Fibroblast of skin of left quadriceps (primary cell): Measurements from ENCODE around the gene ARID1B.

Source experiments
- DNase-seq, 2 experiments: peaks; one replicate each; pipeline ENCODE4 v3.0.0-alpha.2; 2013; ENCODE audit warnings: low read depth in 2 of 2

Gene ARID1B

DNA sequence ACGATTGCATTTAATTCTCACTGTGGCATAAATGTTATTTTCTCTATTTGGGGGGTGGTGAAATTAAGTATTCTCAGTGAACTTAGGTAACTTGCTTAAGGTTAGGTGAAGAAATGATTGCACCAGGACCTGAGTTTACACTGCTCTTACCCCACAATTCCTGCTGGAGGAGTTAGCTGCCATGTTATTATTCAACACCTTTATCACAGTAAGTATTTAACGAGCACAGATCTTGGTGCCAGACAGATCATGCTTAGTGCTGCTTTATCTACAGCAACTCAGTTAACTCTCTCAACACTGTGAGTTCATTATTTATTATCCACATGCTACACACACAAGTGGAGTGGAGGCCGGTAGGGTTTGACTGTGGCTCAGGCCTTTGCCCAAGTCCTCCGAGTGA lies 296.4 kb downstream of the ARID1B start:
- DNase-seq = no peak

DNA sequence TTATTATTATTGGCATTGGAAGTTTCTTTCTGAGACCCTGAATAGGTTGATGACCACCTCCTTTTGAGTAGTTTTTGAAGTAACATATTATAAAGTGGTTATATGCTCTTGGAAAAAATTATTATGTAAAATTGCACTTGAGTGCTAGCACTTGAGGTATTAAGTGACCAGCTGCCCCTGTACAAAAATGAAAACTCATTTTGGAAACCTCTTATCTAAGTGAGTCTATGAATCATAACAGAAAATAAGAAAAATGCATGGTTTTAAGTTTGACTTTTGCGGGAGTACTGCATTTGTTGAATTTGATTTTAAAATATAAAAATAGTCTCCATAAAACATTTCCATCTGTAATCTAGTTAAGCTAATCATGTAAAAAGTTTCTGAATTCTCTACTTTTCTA lies 297.8 kb downstream of the ARID1B start:
- DNase-seq = no peak

DNA sequence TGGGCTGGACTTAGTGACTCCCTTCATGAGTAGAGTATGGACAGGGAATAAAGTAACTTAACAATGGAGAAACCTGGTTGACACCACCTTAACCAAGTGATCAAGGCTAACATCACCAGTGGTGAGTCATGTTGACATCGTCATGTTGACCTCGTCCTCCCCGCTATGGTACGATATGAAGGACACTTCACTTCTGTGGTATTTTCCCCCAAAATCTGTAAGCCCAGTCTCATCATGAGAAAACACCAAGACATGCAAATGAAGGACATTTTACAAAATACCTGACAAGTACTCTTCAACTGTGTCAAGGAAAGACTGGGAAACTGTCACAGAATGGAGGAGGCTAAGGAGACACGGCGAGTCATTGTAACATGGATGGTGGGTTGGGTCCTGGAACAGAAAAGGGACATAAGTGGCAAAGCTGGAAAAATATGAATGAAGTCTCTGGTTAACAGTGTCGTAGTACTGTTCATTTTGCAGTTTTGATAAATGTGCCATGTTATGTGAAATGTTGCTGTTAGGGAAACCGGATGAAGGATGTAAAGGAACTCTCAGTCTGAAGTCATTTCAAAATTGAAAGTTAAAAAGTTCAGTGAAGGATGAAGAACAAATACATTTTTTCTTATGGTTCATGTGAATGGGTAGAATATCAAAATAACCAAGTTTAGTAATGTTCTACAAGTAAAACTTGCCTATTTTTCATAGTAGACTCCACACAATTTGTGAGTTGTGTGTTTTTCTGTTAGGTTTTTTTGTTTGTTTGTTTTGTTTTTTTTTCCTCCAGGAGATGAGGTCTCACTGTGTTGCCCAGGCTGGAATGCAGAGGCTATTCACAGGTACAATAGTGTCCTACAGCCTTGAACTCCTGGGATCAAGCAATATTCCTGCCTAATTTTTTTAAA lies 298.6 kb downstream of the ARID1B start:
- DNase-seq = no peak

DNA sequence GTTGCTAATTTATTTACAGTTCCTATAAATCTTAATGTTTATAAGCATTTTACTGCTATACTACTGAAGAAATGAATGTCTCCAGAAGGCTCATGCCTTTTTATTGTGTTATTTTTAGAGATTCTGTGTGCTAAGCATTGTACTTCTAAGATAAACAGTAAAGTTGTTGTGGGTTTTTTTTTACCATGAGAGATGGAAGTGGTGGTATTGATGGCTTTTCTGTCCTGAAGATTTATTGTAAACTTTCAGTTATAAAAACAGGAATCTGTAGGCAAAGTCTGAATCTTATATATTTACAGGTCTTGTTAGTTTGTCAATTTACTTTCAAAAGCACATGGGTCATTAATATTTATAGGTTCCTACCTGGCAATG lies 299.3 kb downstream of the ARID1B start:
- DNase-seq = no peak

DNA sequence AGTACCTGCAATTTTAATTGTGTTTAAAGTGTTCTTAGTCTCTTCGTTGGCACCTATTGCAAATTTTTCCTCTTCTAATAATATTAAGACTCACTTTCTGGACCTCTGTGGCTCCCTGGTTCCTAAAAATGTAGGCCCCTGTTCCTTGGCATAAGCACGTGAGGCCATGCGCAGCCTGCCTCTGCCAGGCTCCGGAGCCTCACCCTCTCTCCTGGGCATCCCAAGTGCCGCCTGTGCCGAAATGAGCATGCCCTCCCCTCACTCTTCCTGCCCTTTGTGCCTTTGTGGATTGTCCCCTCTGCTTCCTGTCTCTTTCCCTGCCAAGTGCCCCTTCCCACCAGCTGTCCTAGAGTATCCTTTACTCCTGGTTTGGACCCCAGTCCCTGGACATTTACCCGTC lies 300.1 kb downstream of the ARID1B start:
- no peak for DNase-seq

DNA sequence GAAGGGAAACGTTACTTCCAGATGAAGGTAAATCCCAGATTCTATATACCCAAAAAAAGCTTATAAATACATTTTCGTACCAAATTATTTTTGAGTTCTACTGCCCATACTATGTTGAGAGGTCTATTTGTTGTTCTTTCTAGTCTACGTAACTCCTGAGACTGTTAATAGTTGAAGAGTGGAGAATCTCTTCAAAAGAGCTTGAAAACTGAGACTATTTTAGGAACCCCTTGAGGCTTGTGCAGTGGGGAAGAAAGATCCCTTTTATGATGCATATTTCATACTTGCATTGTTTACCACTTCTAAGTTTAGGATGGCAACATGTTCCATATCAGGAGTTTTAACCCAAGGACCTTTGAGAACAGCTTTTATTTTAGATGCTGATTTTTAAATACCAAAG lies 301.1 kb downstream of the ARID1B start:
- no peak for DNase-seq

DNA sequence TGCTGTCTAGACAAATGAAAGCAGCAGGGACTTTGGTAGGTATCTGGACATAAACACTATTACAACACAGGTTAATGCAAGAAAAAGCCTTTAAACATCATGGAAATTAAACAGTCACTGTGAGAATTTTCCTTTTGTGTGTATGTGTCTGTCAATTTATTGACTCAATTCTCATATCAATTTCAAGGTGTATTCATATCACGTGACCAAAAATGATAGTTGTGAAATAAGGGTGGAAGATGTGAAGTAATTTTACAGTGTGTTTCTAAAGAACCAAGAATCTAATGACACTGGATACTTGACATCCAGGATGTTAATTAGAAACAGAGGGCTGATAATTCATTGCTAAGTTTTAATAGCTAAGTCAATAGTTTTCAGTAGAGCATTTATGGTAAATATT lies 302.1 kb downstream of the ARID1B start:
- DNase-seq = peak in 1 of 2 experiments; percentile 16

DNA sequence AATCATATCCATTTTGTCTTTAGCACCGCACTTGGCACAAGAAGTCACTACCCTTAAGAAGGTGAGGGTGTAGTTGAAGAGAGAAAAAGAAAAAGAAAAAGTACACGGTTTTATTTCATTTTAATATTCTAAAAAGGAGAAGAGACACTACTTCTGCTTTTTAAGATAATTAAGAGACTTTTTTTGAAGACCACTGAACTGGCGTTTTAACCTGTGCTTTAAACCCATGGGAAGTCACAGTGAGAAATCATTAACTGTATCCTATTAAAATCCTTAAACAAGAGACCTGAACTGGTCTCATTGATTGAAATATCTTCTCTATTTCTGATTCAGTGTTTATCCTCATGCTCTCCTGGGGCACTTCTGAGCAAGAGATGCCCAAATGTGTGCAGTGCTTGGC lies 302.6 kb downstream of the ARID1B start:
- DNase-seq = no peak

DNA sequence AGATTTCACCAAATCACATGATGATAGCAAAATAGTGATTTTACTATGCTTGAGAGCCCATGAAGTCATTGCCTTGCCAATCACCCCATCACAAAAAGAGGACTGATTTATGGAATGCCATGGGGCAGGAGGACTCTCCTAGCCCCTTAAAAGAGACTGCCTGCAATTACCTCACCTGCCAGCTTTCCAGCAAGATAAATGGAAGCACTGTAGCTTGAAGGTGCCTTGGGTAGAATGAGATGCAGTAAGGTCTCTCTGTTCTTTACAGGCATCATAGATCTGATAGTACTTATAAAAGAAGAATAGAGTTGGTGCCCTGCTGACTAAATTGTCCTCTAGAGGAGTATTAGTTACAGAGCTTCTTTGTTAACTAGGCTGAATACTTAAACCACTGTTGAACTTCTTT lies 303.8 kb downstream of the ARID1B start:
- DNase-seq = no peak

DNA sequence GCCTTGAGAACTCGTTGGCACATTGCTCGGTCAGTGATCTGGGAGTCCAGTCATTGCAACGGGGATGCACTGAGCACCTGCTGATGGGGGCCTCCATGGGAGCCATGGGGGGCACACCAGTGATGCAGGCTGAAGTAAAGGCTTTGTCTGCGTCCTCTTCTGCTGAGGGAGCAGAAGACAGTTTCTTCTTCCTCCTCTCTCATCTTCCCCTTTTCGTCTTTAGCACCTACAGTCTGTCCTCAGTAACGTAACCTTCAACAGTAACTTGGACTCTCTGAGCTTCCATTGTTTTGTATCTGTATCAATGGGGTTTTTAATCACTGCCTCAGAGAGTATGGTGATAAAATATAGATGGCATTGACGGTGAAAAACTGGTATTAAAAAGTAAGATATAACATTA lies 306.2 kb downstream of the ARID1B start:
- no peak for DNase-seq

DNA sequence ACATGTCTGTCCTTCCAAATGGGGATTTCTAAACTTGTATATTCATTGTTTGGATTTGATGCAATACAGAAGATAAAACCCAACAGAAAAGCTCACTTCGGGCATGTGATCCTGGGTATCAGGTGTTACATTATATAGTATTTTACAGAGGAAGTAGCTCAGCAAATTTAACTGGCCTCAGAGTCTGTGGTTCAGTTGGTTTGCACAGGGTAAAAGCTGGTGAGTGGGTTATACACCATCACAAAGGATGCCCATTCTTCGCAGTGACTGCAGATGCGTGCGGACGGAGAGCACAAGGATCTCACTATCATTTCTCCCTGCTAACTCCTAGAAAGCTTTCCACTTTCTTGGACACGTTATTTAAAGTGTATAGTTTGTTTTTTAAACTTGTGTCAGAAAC lies 309.5 kb downstream of the ARID1B start:
- DNase-seq = no peak

DNA sequence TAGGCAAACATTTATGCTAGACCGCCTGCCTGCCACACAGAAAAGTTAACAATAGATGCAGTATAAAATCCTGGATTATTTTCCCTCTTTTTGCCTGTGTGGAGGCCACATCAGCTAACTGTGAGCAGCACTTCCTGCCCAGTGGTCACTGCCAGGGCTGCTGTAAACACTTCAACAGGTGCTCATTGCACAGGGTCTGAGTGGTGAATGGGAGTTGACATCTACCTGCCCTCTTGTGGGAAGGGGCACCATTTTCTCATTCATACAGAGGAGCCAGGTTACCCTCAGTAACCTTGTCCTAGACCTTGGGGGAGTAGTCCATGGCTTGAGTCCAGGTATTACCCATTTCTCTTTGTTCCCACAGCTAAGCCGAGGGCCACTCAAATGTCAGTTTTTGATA lies 310.8 kb downstream of the ARID1B start:
- DNase-seq = no peak

DNA sequence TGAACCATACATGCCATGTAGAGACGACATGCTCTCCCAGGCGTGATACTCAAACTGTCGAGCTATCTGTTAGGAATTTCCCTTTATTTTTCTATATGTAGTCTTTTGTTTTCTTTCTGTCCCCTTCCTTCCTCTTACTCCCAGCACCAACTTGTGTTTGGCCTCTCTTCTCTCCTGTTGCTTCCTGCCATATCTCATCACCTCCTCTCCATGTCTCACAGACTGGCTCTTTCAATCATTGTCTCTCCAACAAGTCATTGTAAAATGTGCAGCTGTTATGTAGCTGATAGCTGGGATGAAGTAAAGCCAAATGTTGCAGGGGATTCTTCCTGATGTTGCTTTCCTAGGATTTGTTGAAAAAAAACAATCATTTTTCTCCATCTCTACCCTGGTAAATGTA lies 311.7 kb downstream of the ARID1B start:
- no peak for DNase-seq

DNA sequence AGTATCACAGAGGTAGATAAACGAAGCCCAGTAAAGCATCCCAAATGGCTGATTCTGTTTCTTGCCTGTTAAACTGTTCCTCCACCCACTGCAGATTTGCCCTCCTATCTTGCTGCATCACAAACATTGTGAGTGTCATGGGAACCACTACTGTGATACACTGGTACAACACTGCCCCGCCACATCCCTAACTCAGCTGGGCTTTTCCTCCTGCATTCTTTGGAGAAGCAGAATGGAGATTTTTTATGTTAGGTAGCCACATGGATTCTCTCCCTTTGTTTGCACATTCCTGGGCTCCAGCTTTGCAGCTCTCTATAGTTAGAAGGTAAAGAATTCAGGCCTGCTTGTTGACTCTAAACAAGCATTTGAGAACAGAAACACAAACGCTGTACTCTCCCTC lies 312.1 kb downstream of the ARID1B start:
- DNase-seq = peak; percentile 47 to 50

DNA sequence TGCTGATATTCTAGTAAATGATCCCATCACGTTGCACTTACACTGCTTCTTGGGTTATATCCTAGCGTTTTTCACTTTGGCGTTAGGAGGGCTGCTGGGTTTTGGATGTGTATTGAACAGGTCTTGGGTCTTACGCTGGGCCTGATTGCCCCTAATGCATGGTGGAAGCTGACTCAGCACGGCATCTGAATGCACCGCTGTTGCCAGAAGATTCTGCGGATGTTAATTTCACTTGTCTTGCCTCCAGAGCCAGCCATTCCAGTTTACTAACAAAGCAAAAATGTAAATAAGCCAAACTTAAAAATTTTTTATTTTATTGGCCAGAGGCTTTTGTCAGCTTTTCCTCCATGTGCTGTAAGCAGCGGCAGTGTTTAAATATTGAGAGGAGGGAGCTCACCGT lies 312.7 kb downstream of the ARID1B start:
- no peak for DNase-seq

DNA sequence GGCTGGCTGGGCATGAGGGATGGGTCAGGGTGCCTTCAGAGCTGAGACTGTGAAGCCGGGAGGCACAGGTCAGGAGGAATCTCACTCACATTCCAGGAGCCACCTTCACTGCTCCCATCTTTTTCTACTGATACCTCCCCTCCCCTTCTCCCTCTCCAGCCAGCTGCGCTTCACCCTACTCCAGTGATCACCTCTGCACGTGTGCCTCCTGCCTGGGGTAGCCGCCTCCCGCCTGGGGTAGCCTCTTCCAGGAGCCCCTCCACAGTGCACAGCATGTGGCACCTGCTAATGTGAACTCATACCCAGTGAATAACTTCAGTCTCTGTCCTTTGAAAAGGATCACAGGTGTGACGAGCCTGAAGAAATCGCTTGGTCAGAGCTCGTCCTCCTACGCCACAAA lies 313.6 kb downstream of the ARID1B start:
- DNase-seq = no peak

DNA sequence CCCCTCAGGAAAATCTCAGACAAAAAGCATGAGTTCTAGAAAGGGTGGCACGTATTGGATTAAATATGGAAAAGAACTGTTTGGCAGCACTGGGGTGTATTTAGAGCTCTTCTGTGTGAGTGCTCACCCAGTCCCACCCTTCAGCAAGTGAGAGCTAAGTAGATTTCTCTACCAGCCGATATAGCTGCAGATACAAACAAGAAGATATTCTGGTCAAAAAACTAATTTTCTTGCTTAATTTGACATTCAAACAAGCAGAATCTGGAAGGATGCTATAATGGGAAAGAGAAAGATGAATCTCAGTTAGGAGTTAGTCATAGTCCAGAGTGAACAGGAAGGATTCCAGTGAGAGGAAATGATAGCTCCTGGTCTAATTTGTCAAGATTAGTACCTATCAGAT lies 314.1 kb downstream of the ARID1B start:
- no peak for DNase-seq

DNA sequence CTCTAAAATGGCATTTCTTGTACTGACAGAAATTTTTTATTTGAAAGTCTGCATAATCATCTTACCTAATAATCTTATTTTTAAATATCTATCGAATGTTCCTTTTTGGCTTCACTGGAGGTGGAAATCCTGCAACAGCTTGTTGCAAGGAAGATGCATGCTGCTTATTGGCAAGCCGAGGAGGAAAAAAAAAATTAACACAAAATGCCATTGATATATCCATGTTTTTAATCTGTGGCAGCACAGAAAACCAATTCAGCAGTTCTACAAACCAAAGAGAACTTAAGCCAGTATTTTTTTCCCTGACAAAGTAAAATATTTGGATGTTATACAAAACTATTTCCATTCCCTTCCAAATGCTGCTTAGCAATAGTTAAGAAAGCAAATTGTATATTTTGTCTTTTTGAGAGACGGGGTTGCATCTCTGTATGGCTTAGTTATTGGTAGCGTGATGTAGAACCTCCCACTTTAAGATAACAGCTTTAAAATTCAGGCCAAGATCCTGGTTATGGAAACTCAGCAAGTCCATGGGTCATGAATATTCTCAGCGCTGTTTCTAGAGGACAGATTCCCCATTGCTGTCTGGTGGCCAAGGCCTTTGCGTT lies 314.8 kb downstream of the ARID1B start:
- no peak for DNase-seq

DNA sequence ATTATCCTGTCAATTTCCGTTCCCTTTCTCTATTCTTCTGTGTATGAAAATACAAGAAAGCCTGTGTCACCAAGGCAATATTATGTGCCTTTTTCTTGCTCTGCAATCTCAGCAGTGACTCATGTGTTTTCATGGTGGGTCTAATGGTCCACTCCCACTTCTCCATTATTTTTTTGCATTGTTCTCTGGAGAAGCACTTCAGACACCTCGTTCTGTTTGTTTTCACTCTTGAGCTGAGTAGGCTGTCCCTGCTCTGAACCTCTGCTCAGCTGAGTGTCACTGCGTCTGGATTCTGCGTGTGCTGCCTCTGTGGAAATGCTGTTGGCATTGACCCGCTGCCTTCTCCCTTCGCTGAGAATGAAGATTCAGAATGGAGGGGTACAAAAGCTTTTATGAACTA lies 315.6 kb downstream of the ARID1B start:
- DNase-seq = no peak

DNA sequence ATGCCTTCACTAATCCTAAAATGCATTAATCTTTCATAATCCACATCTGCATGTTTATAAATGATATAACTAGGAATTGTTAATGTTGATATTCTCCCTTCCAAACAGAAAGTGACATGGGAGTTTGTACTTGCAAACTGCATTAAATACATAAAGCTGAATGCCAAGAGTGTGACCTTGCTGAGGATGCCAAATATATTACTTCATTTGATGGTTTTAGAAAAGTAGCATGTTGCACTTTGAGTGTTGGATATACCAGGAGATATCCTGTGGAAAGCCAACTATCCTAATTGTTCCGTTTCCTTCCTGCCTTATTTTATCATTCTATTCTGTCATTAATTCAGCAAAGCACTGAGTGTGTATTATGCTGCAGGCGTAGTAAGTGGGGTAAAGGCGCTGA lies 316.4 kb downstream of the ARID1B start:
- no peak for DNase-seq

DNA sequence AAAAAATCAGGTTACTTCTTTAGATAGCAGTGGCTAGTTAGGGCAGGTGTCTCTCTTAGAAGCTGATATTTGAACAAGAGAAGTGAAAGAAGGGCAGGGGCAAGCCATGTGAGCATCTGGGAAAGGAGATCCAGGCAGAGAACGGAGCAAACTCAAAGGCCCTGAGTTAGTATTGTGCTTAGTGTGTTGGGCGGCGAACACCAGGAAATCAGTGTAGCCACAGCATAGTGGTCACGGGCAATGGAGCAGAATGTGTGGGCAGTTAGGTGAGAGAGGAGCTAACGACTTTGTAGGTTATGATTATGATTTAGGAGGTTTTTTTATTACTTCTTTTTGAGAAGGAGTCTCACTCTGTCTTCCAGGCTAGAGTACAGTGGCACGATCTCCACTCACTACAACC lies 316.9 kb downstream of the ARID1B start:
- DNase-seq = no peak

DNA sequence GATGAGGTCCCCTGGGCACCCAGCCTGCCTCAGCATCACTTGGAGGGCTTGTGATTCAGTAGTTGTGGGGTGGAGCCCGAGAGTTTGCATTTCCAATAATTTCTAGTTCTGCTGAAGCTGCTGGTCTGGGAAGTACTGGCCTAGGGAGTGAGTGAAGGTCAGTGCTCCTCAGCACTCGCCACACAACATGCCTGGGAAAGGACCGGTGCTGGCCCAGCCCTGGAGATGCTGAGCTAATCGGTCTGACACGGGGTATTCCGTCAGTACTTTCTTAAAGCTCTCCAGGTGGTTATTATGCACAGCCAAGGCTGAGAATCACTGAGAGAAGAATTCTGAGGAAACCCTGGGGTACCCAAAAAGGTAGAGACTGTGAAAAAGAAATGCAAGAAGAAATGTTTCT lies 317.9 kb downstream of the ARID1B start:
- no peak for DNase-seq

DNA sequence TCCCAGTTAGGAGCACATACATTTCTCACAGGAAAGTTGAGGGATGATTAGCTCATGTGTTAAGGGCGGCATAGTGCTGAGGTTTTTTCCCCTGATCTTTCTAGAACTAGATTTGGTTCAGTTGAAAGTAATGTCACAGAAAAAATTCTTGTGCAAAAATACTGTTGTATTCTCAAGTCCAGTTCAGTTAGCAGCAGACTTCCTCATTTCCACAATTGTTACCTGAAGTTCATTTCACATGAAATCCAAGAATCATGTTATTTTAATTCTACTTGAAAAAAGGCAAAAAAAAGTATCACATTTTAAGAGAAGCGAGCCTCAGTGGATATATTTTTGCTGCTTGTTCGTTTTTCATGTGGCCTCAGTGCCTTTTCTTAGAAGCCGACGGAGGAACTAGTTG lies 318.4 kb downstream of the ARID1B start:
- DNase-seq = no peak

DNA sequence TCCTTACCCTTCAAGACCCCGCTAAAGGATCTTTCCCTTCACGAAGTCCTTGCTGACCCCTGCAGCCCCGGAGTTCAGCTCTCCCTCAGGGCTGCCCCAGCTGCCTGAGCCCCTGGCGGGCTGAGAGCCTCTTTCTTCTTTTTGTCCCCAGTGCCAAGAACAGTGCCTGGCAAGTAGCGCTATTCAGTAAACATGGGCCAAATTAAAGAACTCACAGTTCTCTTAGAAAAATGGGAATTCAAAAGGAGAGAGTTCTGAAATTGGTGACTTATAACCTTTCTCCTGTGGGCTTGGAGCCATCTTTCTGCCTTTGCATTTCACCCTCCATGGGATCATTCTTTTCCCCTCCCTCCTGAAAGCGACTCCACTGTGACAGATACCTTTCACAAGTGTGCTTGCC lies 318.9 kb downstream of the ARID1B start:
- no peak for DNase-seq
